ENCODE results near the gene MAP3K20. TPM values are rescaled to one million over a fixed set of nuclear protein-coding genes. Genes with fewer than 3 reads are reported as not detected.
"Not testable (repeated sequence)": the region's sequence is repeated elsewhere in the genome, so short reads cannot be mapped to it uniquely, and the experiment has no call there.

MAP3K20 gene
- total RNA-seq, 3 donors from 2014 or later: 5.9 to 8.6 (median 6.8) TPM

DNA sequence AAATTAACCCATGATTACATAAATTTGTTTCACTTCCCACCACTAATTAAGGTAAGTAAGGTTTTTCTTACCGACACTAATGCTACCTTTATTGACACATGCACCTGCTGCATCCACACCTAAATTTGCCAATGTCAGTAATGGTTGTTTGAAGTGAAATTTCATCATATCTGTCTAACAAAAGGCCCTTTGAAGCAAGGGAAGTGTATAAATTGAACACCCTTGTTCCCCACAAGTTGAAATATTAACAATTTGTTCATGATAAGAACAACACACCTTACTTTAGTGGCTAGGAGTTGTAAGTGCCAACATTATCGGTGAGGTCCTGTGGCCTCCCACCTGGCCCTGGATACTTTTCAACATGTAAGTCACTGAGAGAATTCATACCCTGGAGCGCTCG lies 162.7 kb downstream of the MAP3K20 start:
- ATAC-seq: no peak
- peaks cover 2% of the 10 kb centered on the region for H3K27me3 Mint-ChIP-seq (ENCODE audit: low read depth)
- H3K9me3 Mint-ChIP-seq: no peaks in the 10 kb centered on the region
- DNase-seq: no peak
- no peaks in the 10 kb centered on the region for H3K4me1 Mint-ChIP-seq (ENCODE audit: low read depth)
- H3K36me3 Mint-ChIP-seq (ENCODE audit: insufficient read depth): no peaks in the 10 kb centered on the region
- H3K4me3 Mint-ChIP-seq: no peak overlapping the region

GRCh38 chr2:173238831-173239230 lies 163.2 kb downstream of the MAP3K20 start:
- H3K36me3 Mint-ChIP-seq (ENCODE audit: insufficient read depth): no peaks in the 10 kb centered on the region
- H3K4me3 Mint-ChIP-seq: no peak overlapping the region
- H3K4me1 Mint-ChIP-seq (ENCODE audit: low read depth): no peaks in the 10 kb centered on the region
- peaks cover 2% of the 10 kb centered on the region for H3K27me3 Mint-ChIP-seq (ENCODE audit: low read depth)
- no peaks in the 10 kb centered on the region for H3K9me3 Mint-ChIP-seq
- no peak for ATAC-seq
- DNase-seq: no peak

DNA sequence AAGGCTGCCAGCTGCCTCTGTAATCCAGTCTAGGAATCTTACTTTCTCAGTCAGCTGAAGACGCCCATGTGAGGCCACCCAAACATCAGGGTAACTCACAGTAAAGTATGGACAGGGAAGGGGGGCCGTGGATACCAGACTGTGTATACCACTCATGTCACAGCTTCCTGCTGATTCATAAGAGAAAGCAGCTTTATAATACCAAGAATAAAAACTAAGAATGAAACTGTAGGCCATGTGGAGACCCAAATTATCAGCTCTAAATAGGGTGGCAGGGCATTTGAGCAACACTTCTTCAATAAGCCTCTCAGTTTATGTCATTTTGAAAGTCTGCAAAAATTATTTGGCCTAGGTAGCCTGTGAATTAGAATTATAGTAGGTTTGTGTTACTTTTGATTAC lies 164.0 kb downstream of the MAP3K20 start:
- Mint-ChIP-seq H3K9me3 (no peaks in the 10 kb centered on the region), H3K4me3 (no peak overlapping the region)
- ATAC-seq: peak; percentile 86 to 88

DNA sequence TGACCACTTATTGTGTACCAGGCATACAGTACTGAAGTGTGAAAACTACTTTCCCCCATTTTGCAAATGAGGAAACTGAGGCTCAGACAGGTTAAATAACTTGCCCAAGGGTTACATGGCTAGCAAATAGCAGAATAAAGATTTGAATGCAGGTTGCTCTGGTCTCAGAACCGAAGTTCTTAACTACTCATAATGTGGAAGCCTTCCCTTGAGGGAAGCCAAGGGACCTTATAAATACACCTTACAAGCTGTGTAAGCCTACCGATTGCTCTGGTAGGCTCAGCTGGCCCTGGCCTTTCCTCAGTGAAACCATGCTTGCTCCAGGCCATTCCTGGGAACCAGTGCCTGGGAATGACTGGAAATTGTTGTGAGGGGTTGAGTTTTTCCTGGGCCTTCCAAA lies 164.4 kb downstream of the MAP3K20 start:
- ATAC-seq (no peak), DNase-seq (no peak)
- H3K36me3 Mint-ChIP-seq (ENCODE audit: insufficient read depth): no peaks in the 10 kb centered on the region
- H3K4me3 Mint-ChIP-seq: no peak overlapping the region
- H3K27me3 Mint-ChIP-seq (ENCODE audit: low read depth): no peaks in the 10 kb centered on the region
- no peaks in the 10 kb centered on the region for H3K4me1 Mint-ChIP-seq (ENCODE audit: low read depth)
- H3K9me3 Mint-ChIP-seq: no peaks in the 10 kb centered on the region

More for the DNA sequence above, 164.0 kb downstream of the MAP3K20 start:
- H3K27me3 Mint-ChIP-seq (ENCODE audit: low read depth): peaks cover 2% of the 10 kb centered on the region
- H3K36me3 Mint-ChIP-seq (ENCODE audit: insufficient read depth): no peaks in the 10 kb centered on the region
- H3K4me1 Mint-ChIP-seq (ENCODE audit: low read depth): no peaks in the 10 kb centered on the region
- DNase-seq: no peak

DNA sequence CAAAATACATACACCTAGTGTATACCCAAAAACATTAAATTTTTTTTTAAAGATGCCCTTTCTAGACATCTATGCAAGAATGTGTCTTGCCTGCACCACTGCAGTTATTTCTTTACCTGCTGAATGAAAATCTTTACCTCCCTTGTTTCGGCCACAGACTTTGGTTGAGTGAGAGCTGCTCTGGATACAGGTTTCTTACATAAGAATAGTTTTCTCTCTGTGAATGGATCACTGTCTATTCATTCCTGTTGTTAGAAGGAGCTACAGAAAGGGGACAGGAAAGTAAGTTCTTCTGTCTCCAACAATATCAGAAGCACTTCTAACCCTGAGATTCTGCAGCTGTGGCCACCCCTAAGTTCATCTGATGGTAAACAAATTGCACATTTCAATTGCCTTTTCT lies 166.0 kb downstream of the MAP3K20 start:
- DNase-seq (no peak), ATAC-seq (no peak)
- Mint-ChIP-seq H3K36me3 (ENCODE audit: insufficient read depth) (no peaks in the 10 kb centered on the region), H3K9me3 (no peaks in the 10 kb centered on the region), H3K4me3 (no peak overlapping the region), H3K27me3 (ENCODE audit: low read depth) (no peaks in the 10 kb centered on the region), H3K4me1 (ENCODE audit: low read depth) (no peaks in the 10 kb centered on the region)

GRCh38 chr2:173247156-173247555 lies 171.5 kb downstream of the MAP3K20 start:
- H3K4me1 Mint-ChIP-seq (ENCODE audit: low read depth): no peaks in the 10 kb centered on the region
- no peak overlapping the region for H3K4me3 Mint-ChIP-seq
- no peaks in the 10 kb centered on the region for H3K36me3 Mint-ChIP-seq (ENCODE audit: insufficient read depth)
- DNase-seq (no peak), ATAC-seq (no peak)
- H3K27me3 Mint-ChIP-seq (ENCODE audit: low read depth): peaks cover 4% of the 10 kb centered on the region
- H3K9me3 Mint-ChIP-seq: no peaks in the 10 kb centered on the region

- ATAC-seq: no peak
- DNase-seq: no peak
- H3K4me3 Mint-ChIP-seq: no peak overlapping the region
- no peaks in the 10 kb centered on the region for H3K4me1 Mint-ChIP-seq (ENCODE audit: low read depth)
- no peaks in the 10 kb centered on the region for H3K9me3 Mint-ChIP-seq
- H3K27me3 Mint-ChIP-seq (ENCODE audit: low read depth): peaks cover 8% of the 10 kb centered on the region
- no peaks in the 10 kb centered on the region for H3K36me3 Mint-ChIP-seq (ENCODE audit: insufficient read depth)
Observed at GRCh38 chr2:173248381-173248780, 172.7 kb downstream of the MAP3K20 start.

GRCh38 chr2:173249661-173250641 lies 174.3 kb downstream of the MAP3K20 start:
- Mint-ChIP-seq H3K4me3 (no peak overlapping the region), H3K27me3 (ENCODE audit: low read depth) (peaks cover 8% of the 10 kb centered on the region), H3K4me1 (ENCODE audit: low read depth) (no peaks in the 10 kb centered on the region), H3K36me3 (ENCODE audit: insufficient read depth) (no peaks in the 10 kb centered on the region), H3K9me3 (no peaks in the 10 kb centered on the region)
- ATAC-seq (no peak), DNase-seq (no peak)

DNA sequence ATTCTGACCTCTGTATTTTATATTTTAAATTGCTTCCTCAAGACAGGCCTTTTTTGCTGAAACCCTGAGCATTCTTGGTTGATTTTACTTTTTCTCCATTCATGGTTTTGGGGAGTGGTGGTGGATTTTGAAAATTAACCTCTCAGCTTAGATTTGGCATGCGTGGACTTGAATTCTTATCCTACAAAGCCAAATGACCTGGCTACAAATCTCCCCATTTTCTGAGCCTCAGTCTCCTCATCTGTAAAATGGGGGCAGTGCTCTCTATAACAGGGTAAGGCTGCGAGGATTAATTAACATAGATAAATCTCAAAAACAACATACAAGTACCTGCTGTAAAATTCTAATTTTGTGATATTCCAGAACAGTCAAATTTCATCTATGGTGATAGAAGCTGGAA lies 175.6 kb downstream of the MAP3K20 start:
- Mint-ChIP-seq H3K4me1 (ENCODE audit: low read depth) (no peaks in the 10 kb centered on the region), H3K27me3 (ENCODE audit: low read depth) (peaks cover 10% of the 10 kb centered on the region), H3K4me3 (no peak overlapping the region), H3K9me3 (no peaks in the 10 kb centered on the region), H3K36me3 (ENCODE audit: insufficient read depth) (no peaks in the 10 kb centered on the region)
- DNase-seq (no peak), ATAC-seq (no peak)

DNA sequence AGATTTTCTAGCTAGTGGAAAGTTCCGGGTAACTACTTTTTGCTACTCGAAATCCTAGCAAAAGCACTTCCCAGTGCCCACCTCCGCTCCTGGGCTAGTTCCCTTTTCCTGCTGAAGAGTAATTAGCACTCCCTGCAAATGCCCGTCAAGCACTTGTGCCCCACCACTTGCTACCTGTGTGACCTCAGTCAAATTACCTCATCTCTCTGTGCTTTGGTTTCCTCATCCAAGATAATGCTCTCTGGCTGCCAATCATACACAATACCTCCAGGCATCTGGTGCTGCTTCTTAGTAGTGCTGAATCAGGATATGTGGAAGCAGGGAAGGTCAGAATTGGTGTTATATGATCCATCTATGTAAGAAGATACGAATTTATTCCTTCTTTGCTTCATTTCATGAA lies 176.9 kb downstream of the MAP3K20 start:
- H3K27me3 Mint-ChIP-seq (ENCODE audit: low read depth): peaks cover 10% of the 10 kb centered on the region
- ATAC-seq: no peak

GRCh38 chr2:173254659-173255058 lies 179.0 kb downstream of the MAP3K20 start:
- Mint-ChIP-seq H3K4me1 (ENCODE audit: low read depth) (no peaks in the 10 kb centered on the region), H3K27me3 (ENCODE audit: low read depth) (peaks cover 10% of the 10 kb centered on the region), H3K36me3 (ENCODE audit: insufficient read depth) (no peaks in the 10 kb centered on the region), H3K9me3 (no peaks in the 10 kb centered on the region), H3K4me3 (no peak overlapping the region)
- ATAC-seq: no peak
- no peak for DNase-seq

More for the DNA sequence above, 176.9 kb downstream of the MAP3K20 start:
- H3K4me3 Mint-ChIP-seq: no peak overlapping the region
- H3K36me3 Mint-ChIP-seq (ENCODE audit: insufficient read depth): no peaks in the 10 kb centered on the region
- H3K4me1 Mint-ChIP-seq (ENCODE audit: low read depth): no peaks in the 10 kb centered on the region
- DNase-seq: no peak
- no peaks in the 10 kb centered on the region for H3K9me3 Mint-ChIP-seq

DNA sequence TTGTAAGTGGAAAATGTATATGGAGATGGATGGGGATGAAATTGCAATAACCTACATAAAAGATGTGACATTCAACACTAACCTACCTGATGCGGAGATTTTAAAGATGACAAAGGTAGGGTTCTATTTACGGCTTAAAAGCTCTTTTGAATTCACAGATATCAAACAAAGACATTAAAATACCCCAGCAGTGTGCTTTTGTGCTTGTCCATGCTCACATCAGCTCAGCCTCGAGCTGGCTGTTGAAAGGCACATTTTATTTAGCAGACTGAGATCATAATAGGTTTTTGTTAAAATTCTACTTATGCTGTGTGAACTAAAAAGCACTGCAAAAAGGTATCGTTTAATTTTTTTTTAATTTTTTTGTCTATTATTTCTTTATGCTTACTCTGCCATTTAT lies 183.1 kb downstream of the MAP3K20 start:
- ATAC-seq (no peak), DNase-seq (no peak)
- no peaks in the 10 kb centered on the region for H3K9me3 Mint-ChIP-seq
- peaks cover 2% of the 10 kb centered on the region for H3K27me3 Mint-ChIP-seq (ENCODE audit: low read depth)
- H3K4me1 Mint-ChIP-seq (ENCODE audit: low read depth): no peaks in the 10 kb centered on the region
- no peaks in the 10 kb centered on the region for H3K36me3 Mint-ChIP-seq (ENCODE audit: insufficient read depth)
- H3K4me3 Mint-ChIP-seq: no peak overlapping the region

DNA sequence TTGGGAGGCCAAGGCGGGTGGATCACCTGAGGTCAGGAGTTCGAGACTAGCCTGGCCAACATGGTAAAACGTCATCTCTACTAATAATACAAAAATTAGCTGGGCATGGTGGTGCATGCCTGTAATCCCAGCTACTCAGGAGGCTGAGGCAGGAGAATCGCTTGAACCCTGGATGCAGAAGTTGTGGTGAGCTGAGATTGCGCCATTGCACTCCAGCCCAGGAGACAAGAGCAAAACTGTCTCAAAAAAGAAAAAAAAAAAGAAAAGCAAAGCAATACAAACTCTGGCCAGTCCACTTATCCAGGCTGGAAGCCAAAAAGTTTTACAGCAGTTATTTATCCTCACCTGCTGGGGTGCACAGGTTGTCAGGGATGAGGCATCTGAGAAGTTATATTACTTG lies 186.7 kb downstream of the MAP3K20 start:
- DNase-seq; H3K27me3 Mint-ChIP-seq (ENCODE audit: low read depth); H3K4me3 Mint-ChIP-seq; H3K9me3 Mint-ChIP-seq; H3K36me3 Mint-ChIP-seq (ENCODE audit: insufficient read depth); ATAC-seq: not testable (repeated sequence)
- peaks cover 12% of the 10 kb centered on the region for H3K4me1 Mint-ChIP-seq (ENCODE audit: low read depth)

GRCh38 chr2:173264151-173264550 lies 188.5 kb downstream of the MAP3K20 start:
- Mint-ChIP-seq H3K4me1 (ENCODE audit: low read depth) (peaks cover 12% of the 10 kb centered on the region), H3K4me3 (peak overlapping the region; percentile 23), H3K36me3 (ENCODE audit: insufficient read depth) (no peaks in the 10 kb centered on the region), H3K9me3 (no peaks in the 10 kb centered on the region), H3K27me3 (ENCODE audit: low read depth) (no peaks in the 10 kb centered on the region)
- no peak for DNase-seq
- no peak for ATAC-seq
